Choroid plexus epithelial cell (primary cell): ENCODE measurements around the gene THPO.
A peak's percentile ranks its signal among the peaks of the same experiment; 100 is the strongest.

Experiments
- DNase-seq: peaks from one replicate; pipeline ENCODE4 v3.0.0-alpha.2; 2010; ENCODE audit warnings: low read depth
- H3K4me3 ChIP-seq: 2 replicates; pipeline ENCODE4 v1.5.1; 2011; ENCODE audit warnings: low read depth, mild to moderate bottlenecking, control low read depth, low read length, moderate library complexity
- CTCF ChIP-seq: conservative IDR thresholded peaks from 2 replicates; pipeline ENCODE4 v1.5.1; 2011; ENCODE audit warnings: low read depth, mild to moderate bottlenecking, control low read depth, inconsistent platforms, low read length, moderate library complexity

The THPO gene

GRCh38 chr3:184333190-184333589 lies 44.8 kb downstream of the THPO start:
- TF ChIP-seq CTCF = no peak
- no peak for DNase-seq
- no peak overlapping the region for H3K4me3 ChIP-seq

- peak; percentile 97 for DNase-seq
- H3K4me3 ChIP-seq = no peak overlapping the region
- TF ChIP-seq CTCF = no peak
Observed at GRCh38 chr3:184332370-184333090, 45.5 kb downstream of the THPO start.

GRCh38 chr3:184328516-184328915 lies 49.5 kb downstream of the THPO start:
- no peak overlapping the region for H3K4me3 ChIP-seq
- TF ChIP-seq CTCF = no peak
- DNase-seq = no peak

- no peak overlapping the region for H3K4me3 ChIP-seq
- no peak for DNase-seq
- no peak for TF ChIP-seq CTCF
Observed at GRCh38 chr3:184327171-184327570, 50.8 kb downstream of the THPO start.

GRCh38 chr3:184325715-184326369 lies 52.2 kb downstream of the THPO start:
- no peak overlapping the region for H3K4me3 ChIP-seq
- TF ChIP-seq CTCF = no peak
- DNase-seq = no peak

GRCh38 chr3:184325269-184325668 lies 52.7 kb downstream of the THPO start:
- H3K4me3 ChIP-seq = no peak overlapping the region
- DNase-seq = no peak
- TF ChIP-seq CTCF = no peak

- no peak overlapping the region for H3K4me3 ChIP-seq
- TF ChIP-seq CTCF = no peak
- DNase-seq = no peak
Observed at GRCh38 chr3:184323696-184324095, 54.3 kb downstream of the THPO start.
